Stimulated activated memory B cell treated with anti-CD40 and anti-IgM and Interleukin-4, amounts not matched to agents 10 μg/mL and 1 μg/mL and 100 μg/mL, for 72 hours (primary cell): ENCODE results near the gene ARFGEF3.

Experiments used
- ATAC-seq: fragments of 150-1000 bp; cut with Tn5 transposase; 2 replicates; pipeline ENCODE4 v1.10.0; 2021
- H3K27ac Mint-ChIP-seq: one replicate; pipeline ENCODE4 v1.8.0; 2022; ENCODE audit warnings: mild to moderate bottlenecking, mixed read lengths
- H3K27me3 Mint-ChIP-seq: one replicate; pipeline ENCODE4 v1.8.0; 2022; ENCODE audit warnings: mixed read lengths
- H3K36me3 Mint-ChIP-seq: one replicate; pipeline ENCODE4 v1.8.0; 2022; ENCODE audit warnings: mixed read lengths
- H3K4me1 Mint-ChIP-seq: one replicate; pipeline ENCODE4 v1.8.0; 2022; ENCODE audit warnings: mixed read lengths
- H3K4me3 Mint-ChIP-seq: one replicate; pipeline ENCODE4 v1.8.0; 2022; ENCODE audit warnings: mild to moderate bottlenecking, moderate library complexity, mixed read lengths
- H3K9me3 Mint-ChIP-seq: one replicate; pipeline ENCODE4 v1.8.0; 2022; ENCODE audit warnings: mixed read lengths

Gene ARFGEF3

GRCh38 chr6:138308731-138309110, 147.0 kb downstream of the ARFGEF3 start:
- Mint-ChIP-seq H3K27ac (no peak overlapping the region), H3K9me3 (no peaks in the 10 kb centered on the region), H3K4me3 (no peak overlapping the region), H3K36me3 (no peaks in the 10 kb centered on the region), H3K4me1 (no peaks in the 10 kb centered on the region), H3K27me3 (no peaks in the 10 kb centered on the region)
- no peak for ATAC-seq

DNA sequence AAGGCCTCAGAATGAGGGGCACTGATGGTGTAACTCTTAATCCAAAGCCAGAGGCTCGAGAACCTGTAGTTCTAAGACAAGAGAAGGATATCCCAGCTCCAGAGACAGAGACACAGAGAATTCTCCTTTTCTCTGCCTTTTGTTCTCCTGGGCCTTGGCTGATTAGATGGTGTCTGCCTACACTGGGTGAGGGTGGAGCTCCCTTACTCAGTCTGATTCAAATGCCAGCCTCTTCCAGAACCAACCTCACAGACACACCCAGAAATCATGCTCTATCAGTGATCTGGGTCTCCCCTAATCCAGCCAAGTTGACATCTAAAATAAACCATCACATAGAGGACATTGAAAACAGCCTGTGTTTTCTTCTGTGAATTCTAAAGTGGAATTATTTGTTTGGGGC, 148.0 kb downstream of the ARFGEF3 start:
- Mint-ChIP-seq H3K4me1 (no peaks in the 10 kb centered on the region), H3K27me3 (no peaks in the 10 kb centered on the region), H3K27ac (no peak overlapping the region), H3K36me3 (no peaks in the 10 kb centered on the region), H3K4me3 (no peak overlapping the region), H3K9me3 (no peaks in the 10 kb centered on the region)
- ATAC-seq: no peak

DNA sequence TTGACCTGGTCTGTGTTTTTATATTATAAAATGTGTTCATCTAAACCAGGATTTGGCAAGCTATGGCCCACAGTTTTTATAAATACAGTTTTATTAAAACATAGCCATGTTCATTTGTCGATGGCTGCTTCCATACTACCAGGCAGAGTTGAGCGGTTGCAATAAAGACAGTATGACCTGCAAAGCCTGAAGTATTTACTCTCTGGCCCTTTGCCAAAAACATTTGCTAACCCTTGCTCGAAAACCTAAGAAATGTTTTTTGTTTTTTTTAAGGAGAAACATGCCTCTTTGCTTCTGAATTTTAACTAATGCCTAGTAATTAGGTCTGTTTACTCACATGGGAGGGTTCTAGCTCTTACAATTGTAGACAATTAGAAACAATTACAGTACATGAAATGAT, 148.6 kb downstream of the ARFGEF3 start:
- Mint-ChIP-seq H3K36me3 (no peaks in the 10 kb centered on the region), H3K4me1 (no peaks in the 10 kb centered on the region), H3K4me3 (no peak overlapping the region), H3K27me3 (no peaks in the 10 kb centered on the region), H3K9me3 (no peaks in the 10 kb centered on the region), H3K27ac (no peak overlapping the region)
- no peak for ATAC-seq

GRCh38 chr6:138310821-138311220, 149.1 kb downstream of the ARFGEF3 start:
- Mint-ChIP-seq H3K4me1 (no peaks in the 10 kb centered on the region), H3K27ac (no peak overlapping the region), H3K36me3 (no peaks in the 10 kb centered on the region), H3K27me3 (no peaks in the 10 kb centered on the region), H3K9me3 (no peaks in the 10 kb centered on the region), H3K4me3 (no peak overlapping the region)
- ATAC-seq: no peak

- Mint-ChIP-seq H3K27ac (no peak overlapping the region), H3K9me3 (no peaks in the 10 kb centered on the region), H3K36me3 (no peaks in the 10 kb centered on the region), H3K27me3 (no peaks in the 10 kb centered on the region), H3K4me1 (no peaks in the 10 kb centered on the region), H3K4me3 (no peak overlapping the region)
- ATAC-seq: peak; percentile 38
These were observed 149.5 kb downstream of the ARFGEF3 start for GRCh38 chr6:138311268-138311667.

- H3K4me1 Mint-ChIP-seq: no peaks in the 10 kb centered on the region
- H3K27me3 Mint-ChIP-seq: peaks cover 41% of the 10 kb centered on the region
- H3K36me3 Mint-ChIP-seq: no peaks in the 10 kb centered on the region
- no peak overlapping the region for H3K27ac Mint-ChIP-seq
- ATAC-seq: no peak
- peaks cover 10% of the 10 kb centered on the region for H3K9me3 Mint-ChIP-seq
- no peak overlapping the region for H3K4me3 Mint-ChIP-seq
These were observed 157.1 kb downstream of the ARFGEF3 start for GRCh38 chr6:138318741-138319375.

DNA sequence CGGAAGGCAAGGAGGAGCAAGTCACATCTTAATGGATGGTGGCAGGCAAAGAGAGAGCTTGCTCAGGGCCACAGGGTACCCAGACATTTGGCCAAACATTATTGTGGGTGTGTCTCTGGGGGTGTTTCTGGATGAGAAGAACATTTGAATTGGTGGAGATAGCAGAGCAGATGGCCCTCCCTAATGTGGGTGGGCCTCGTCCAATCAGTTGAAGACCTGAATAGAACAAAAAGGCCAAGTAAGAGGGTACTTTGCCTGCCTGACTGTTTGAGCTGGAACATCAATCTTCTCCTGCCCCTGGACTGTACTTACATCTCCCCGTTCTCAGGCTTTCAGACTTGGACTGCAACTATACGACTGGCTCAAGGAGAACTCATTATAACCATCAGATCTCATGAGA, 160.2 kb downstream of the ARFGEF3 start:
- Mint-ChIP-seq H3K27me3 (peaks cover 38% of the 10 kb centered on the region), H3K27ac (no peak overlapping the region), H3K36me3 (no peaks in the 10 kb centered on the region), H3K4me1 (no peaks in the 10 kb centered on the region), H3K9me3 (peaks cover 12% of the 10 kb centered on the region), H3K4me3 (no peak overlapping the region)
- ATAC-seq: no peak

GRCh38 chr6:138323821-138324220, 162.1 kb downstream of the ARFGEF3 start:
- Mint-ChIP-seq H3K4me1 (no peaks in the 10 kb centered on the region), H3K27me3 (peaks cover 35% of the 10 kb centered on the region), H3K4me3 (no peak overlapping the region), H3K27ac (no peak overlapping the region), H3K9me3 (peaks cover 12% of the 10 kb centered on the region), H3K36me3 (no peaks in the 10 kb centered on the region)
- ATAC-seq: no peak

DNA sequence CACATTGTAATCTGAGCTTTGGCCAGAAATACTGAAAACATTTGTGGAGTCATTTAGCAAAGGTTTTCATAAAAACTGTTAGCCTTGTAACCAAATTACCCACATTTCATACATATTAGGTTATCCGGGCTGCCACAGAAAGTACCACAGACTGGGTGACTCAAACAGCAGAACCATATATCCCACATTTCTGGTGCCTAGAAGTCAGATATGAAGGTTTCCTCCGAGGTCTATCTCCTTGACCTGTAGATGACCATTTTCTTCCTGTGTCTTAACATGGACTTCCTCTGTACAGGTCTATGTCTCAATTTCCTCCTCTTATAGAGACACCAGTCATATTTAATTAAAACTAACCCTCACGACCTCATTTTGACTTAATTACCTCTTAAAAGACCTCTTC, 166.5 kb downstream of the ARFGEF3 start:
- Mint-ChIP-seq H3K4me1 (no peaks in the 10 kb centered on the region), H3K27ac (no peak overlapping the region), H3K4me3 (no peak overlapping the region), H3K36me3 (no peaks in the 10 kb centered on the region), H3K27me3 (peaks cover 18% of the 10 kb centered on the region), H3K9me3 (peaks cover 3% of the 10 kb centered on the region)
- ATAC-seq: no peak

DNA sequence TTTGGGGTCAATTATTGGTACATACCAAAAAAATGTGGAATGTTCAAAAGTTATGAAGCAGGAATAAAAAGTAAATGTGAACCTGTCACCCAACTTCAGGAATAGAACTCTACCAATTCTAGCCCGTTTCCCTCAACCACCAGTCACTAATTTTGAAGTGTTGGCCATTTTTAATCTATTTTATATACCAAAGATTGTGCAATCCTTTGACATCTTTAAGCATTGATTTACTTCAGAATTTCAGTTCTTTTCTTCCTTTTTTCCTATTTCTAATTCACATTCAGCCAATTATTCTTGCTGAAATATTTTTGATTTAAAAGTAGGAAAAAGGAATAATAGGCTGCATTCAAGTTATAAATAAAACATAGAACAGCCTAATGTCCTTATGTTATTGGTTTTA, 169.0 kb downstream of the ARFGEF3 start:
- H3K27me3 Mint-ChIP-seq: peaks cover 28% of the 10 kb centered on the region
- H3K36me3 Mint-ChIP-seq: no peaks in the 10 kb centered on the region
- no peak overlapping the region for H3K27ac Mint-ChIP-seq
- H3K4me1 Mint-ChIP-seq: no peaks in the 10 kb centered on the region
- H3K4me3 Mint-ChIP-seq: no peak overlapping the region
- no peak for ATAC-seq
- H3K9me3 Mint-ChIP-seq: peaks cover 3% of the 10 kb centered on the region

- Mint-ChIP-seq H3K27ac (no peak overlapping the region), H3K4me3 (no peak overlapping the region), H3K4me1 (no peaks in the 10 kb centered on the region), H3K36me3 (no peaks in the 10 kb centered on the region), H3K9me3 (peaks cover 3% of the 10 kb centered on the region), H3K27me3 (peaks cover 28% of the 10 kb centered on the region)
- no peak for ATAC-seq
These were observed 169.7 kb downstream of the ARFGEF3 start for GRCh38 chr6:138331444-138331843.

- Mint-ChIP-seq H3K36me3 (no peaks in the 10 kb centered on the region), H3K27me3 (peaks cover 30% of the 10 kb centered on the region), H3K4me1 (no peaks in the 10 kb centered on the region), H3K9me3 (no peaks in the 10 kb centered on the region), H3K4me3 (no peak overlapping the region), H3K27ac (no peak overlapping the region)
- ATAC-seq: no peak
These were observed 170.2 kb downstream of the ARFGEF3 start for GRCh38 chr6:138331984-138332383.

DNA sequence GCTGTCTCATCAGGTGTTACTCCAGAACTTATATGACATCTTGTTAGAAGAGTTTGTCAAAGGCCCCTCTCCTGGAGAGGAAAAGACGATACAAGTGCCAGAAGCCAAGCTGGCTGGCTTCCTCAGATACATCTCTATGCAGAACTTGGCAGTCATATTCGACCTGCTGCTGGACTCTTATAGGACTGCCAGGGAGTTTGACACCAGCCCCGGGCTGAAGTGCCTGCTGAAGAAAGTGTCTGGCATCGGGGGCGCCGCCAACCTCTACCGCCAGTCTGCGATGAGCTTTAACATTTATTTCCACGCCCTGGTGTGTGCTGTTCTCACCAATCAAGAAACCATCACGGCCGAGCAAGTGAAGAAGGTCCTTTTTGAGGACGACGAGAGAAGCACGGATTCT, 172.3 kb downstream of the ARFGEF3 start:
- ATAC-seq: no peak
- H3K27me3 Mint-ChIP-seq: peaks cover 32% of the 10 kb centered on the region
- no peak overlapping the region for H3K4me3 Mint-ChIP-seq
- no peak overlapping the region for H3K27ac Mint-ChIP-seq
- no peaks in the 10 kb centered on the region for H3K9me3 Mint-ChIP-seq
- no peaks in the 10 kb centered on the region for H3K36me3 Mint-ChIP-seq
- H3K4me1 Mint-ChIP-seq: no peaks in the 10 kb centered on the region

DNA sequence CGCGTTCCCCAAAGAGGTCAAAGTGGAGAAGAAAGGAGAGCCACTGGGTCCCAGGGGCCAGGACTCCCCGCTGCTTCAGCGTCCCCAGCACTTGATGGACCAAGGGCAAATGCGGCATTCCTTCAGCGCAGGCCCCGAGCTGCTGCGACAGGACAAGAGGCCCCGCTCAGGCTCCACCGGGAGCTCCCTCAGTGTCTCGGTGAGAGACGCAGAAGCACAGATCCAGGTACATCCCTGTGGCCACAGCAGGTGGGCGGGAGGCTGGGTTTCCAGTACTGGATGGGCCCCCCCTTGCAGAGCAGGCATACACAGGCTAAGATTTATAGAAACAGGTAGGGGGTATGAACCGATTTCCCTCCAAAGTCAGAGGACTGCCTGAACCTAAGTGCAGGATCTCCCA, 173.2 kb downstream of the ARFGEF3 start:
- no peak overlapping the region for H3K27ac Mint-ChIP-seq
- no peak for ATAC-seq
- H3K36me3 Mint-ChIP-seq: no peaks in the 10 kb centered on the region
- peaks cover 22% of the 10 kb centered on the region for H3K27me3 Mint-ChIP-seq
- no peaks in the 10 kb centered on the region for H3K9me3 Mint-ChIP-seq
- H3K4me3 Mint-ChIP-seq: no peak overlapping the region
- H3K4me1 Mint-ChIP-seq: no peaks in the 10 kb centered on the region

DNA sequence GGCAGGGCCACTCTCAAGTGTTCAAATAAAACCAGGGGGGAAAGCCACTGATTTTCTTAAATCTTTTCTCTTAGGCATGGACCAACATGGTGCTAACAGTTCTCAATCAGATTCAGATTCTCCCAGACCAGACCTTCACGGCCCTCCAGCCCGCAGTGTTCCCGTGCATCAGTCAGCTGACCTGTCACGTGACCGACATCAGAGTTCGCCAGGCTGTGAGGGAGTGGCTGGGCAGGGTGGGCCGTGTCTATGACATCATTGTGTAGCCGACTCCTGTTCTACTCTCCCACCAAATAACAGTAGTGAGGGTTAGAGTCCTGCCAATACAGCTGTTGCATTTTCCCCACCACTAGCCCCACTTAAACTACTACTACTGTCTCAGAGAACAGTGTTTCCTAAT, 174.5 kb downstream of the ARFGEF3 start:
- Mint-ChIP-seq H3K4me1 (no peaks in the 10 kb centered on the region), H3K9me3 (no peaks in the 10 kb centered on the region), H3K27me3 (peaks cover 20% of the 10 kb centered on the region), H3K36me3 (no peaks in the 10 kb centered on the region), H3K27ac (no peak overlapping the region), H3K4me3 (no peak overlapping the region)
- ATAC-seq: no peak

GRCh38 chr6:138337076-138337475, 175.3 kb downstream of the ARFGEF3 start:
- Mint-ChIP-seq H3K9me3 (no peaks in the 10 kb centered on the region), H3K36me3 (no peaks in the 10 kb centered on the region), H3K4me1 (no peaks in the 10 kb centered on the region), H3K27me3 (peaks cover 20% of the 10 kb centered on the region), H3K27ac (no peak overlapping the region), H3K4me3 (no peak overlapping the region)
- no peak for ATAC-seq

DNA sequence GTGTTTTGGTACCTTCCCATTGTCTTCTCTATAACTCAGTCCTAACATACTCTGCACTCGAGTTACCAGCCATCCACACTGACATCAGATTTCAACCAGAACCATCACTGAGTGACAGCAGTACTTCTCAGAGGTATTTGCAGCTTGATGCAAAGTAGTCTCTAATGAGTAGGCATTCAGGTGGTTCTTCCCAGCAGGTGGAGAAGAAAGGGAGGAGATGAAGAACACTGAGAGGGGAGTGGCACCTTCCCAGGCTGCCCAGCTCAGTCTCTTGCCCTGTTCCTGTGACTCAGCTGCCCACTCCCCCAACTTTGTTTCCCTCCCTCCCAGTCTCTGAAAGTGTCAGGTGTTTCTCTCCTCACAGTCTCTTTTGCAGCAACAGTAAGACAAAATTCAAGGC, 177.3 kb downstream of the ARFGEF3 start:
- Mint-ChIP-seq H3K9me3 (no peaks in the 10 kb centered on the region), H3K4me1 (no peaks in the 10 kb centered on the region), H3K4me3 (no peak overlapping the region), H3K36me3 (no peaks in the 10 kb centered on the region), H3K27me3 (peaks cover 17% of the 10 kb centered on the region), H3K27ac (no peak overlapping the region)
- ATAC-seq: no peak
